ENCODE measurements around the gene PPIP5K2.

The PPIP5K2 gene

DNA sequence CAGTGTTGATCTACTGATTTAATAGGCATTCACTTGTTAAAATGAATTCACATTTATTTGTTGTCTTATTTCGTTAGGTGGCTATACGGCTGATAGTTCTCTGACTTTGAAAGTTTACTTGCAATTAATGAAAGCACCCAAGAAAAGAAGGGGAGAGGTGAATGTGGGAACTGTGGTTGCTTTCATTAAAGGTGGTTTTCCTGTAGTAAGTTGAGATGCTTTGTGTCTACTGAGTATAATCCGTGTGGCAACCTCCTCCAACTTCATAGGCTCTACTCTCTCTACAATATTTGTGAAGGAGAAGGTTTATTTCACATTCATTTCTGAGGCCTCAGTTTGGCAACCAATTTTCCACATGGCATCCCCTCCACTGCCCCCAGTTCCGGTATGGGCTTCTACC is 125.7 kb downstream of the PPIP5K2 start:
- no peak for DNase-seq
- ATAC-seq: no peak

DNA sequence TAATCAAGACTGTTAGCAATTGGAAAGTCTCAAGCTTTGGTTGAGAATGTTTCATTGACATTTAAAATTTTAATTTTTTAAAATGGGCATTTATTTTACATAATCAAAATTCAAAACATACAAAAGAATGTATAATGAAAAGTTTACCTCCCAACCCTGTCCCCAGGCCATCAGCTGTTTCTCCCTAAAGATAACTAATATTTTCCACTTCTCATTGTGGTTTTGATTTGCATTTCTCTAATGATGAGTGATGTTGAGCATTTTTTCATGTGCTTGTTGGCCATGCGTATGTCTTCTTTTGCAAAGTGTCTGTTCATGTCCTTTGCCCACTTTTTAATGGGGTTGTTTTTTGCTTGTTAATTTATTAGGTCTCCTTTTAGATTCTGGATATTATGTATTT is 127.0 kb downstream of the PPIP5K2 start:
- ATAC-seq (no peak), DNase-seq (no peak)

DNA sequence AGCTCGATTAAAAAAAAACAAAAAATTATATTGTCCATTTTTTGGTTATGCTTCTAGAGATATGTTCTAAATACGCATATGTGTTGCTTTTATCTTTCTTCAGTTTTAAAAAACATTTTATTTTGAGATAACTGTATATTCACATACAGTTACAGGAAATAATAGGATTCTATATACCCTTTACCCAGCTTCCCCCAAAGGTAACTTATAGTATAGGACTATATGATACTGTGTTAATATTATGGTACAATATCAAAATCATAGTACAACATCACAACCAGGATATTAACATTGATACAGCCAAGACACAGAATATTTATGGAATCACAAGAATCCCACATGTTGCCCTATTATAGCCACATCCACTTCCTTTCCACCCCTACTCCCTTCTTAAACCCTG is 129.0 kb downstream of the PPIP5K2 start:
- DNase-seq (no peak), ATAC-seq (no peak)

DNA sequence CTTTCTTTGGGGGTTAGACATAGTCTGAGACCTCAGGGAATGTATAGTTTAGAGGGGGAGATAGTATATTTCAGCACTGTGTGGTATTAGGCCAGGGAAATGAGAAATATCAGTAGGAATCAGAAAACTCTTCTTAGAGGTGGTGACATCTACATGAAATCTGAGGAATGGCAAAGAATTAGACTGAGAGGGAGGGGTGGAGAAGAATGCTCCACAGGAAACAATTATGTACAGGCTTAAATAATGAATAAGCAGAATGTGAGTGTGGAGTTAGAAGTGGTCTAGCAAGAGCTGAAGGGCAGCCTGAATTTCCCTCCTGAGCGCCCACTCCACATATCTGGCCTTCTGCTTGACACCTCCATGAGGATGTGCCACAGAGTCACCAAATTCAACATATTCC is 134.8 kb downstream of the PPIP5K2 start:
- no peak for ATAC-seq
- DNase-seq: no peak

DNA sequence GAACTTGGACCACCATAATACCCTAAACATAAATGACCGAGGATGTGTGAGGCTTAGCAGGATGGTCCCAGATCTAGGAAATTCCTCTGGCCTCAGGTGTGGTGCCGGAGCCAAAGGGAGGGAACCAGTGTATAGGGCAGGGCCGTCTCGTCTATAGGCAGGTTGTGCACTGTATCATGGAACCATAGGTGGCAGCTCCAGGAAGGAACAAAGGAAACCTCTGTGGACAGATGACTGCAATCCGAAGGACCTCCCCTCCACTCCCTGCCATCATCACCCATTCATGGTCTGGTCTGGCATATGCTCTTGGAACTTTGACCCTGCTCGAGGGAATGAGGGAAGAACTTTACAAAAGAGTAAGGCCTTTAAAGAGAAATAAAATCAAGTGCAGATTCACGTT is 135.6 kb downstream of the PPIP5K2 start:
- DNase-seq: no peak
- no peak for ATAC-seq

DNA sequence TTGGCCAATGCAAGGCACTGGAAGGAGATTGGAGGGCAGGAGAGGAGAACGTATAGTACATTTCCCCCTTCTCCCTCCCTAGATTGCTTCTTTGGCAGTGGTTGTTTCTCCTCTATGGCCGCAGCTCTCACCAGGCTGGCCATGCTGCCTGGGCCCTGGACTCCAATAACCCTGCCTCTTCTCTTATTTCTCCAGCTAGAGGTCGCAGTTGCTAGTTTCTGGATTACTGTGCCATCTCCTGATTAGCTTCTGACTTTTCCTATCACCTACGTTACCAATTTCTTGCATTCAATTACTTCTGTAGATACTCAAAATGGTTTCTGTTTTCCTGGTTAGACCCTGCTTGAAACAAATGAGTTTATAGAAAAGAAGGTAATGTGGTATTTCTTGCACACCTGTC is 136.1 kb downstream of the PPIP5K2 start:
- ATAC-seq (no peak), DNase-seq (no peak)

DNA sequence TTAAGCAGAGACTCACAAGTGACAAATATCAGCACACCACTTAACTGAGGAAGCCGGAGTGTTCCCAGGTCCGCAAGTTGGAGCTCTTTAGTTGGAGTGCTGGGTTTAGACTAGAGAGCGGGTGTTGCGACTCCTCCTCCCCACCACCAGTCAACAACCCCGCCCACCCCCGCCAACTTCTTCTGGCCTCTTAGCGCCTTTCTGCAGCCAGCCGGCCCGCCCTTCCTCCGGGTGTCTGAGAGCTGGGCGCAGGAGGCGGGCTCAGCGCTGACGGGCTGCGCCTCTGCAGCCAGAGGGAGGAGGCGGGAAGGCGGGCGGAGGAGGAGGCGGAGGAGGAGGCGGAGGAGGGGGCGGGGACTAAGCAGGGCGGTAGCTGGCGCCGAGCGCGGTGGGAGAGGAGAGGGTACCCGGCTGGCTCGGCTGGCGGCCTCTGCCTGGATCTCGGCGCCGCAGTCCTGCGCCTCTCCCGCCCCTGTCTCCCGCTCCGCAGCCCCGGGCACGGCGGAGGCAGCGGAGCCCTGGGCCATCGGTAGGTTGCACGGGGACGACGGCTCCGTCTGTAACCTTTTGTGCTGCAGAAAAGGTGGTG is 138.4 kb downstream of the PPIP5K2 start, which contains the start of gene MACIR:
Gene MACIR (plus strand): TSS at position 396 of the 589 bp plus-strand sequence. CDS start 17,157 bp downstream, outside the sequence.
- DNase-seq (peak; percentile 92), ATAC-seq (peak; percentile 95)

DNA sequence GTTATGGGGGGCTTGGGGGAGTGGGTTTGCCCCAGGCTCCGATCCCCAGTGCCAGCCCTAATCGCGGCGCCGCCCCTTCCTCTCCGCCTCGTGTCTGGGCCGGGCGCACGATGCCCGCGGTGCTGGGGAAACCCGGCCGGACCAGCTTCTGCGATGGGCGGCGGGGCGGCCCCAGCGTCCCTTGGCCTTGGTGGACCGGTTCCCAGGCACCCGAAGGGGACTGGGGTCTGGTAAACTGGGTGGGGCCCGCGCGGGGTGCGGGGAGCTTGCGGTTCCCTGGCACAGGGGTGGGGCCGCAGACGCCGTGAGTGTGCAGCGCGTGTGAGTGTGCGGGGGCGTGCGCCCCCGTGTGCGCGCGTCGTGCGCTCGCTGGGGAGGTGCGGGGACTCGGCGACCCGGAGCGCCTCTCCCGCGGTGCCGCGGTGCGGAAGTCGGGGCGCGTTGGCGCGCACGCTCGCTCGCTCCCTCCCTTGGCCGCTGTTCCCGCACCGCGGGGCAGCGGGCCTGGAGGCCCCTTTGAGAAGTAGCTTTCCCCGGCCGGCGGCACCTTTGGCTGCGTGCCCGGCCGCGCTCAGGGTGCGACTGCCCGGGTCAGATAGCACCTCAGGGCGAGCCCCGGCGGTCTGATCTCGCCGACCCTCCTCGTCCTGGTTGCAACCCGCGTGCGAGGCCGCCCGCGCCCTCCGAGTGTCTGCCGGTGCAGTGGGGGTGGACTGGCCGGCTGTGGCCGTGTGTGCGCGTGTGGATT is 139.0 kb downstream of the PPIP5K2 start:
- DNase-seq (peak; percentile 69), ATAC-seq (peak; percentile 52)

DNA sequence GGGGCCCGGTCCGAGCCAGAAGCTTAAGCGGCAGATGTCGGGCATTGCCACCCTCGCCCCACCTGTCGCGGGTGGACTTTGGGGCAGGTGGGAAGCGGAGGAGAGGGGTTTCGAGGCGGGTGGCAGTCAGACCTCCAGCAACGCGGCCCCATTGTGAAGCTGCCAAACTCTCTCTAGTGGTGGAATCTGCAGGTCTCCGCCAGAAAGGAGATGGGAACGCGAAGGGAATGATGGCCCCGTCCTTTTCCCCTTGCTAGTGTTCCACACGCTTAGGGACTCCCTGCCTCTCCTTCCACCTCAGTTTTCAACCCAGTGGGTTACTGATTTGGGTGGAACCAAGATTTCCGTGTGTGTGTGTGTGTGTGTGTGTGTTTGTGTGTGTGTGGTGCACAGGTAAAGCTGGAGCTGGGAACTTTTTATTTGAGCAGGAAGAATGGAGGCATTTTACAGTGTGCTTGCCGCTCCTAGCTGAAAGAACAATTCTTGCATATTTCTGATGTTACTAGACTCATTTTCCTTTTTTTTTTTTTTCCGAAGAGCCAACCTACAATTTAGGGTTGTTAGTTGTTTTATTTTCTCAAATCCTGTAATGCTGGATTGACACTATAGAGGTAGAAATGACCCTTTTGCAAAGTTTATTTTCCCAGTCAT is 139.7 kb downstream of the PPIP5K2 start:
- DNase-seq: no peak

DNA sequence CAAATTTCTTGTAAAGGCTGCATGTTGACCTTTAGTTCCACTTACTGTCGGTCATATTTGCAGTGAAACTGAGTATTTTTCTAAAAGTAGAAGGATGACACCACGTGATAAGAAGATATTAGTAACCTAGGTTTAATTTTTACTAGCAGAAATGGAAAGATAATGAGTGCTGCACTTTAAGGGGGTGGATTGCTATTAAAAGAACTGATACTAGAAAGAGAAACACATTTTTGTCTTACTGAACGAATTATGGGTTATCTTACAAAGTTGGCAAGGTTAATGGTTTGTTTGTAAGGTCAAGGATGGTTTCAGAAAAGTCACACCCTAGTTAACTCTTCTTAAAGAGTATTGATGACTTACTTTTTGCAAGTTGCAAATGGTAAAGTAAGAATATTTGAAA is 140.8 kb downstream of the PPIP5K2 start:
- no peak for DNase-seq
- ATAC-seq: no peak

More for the DNA sequence above, 139.7 kb downstream of the PPIP5K2 start:
- ATAC-seq: no peak
